ENCODE measurements around the gene SLC16A1. TPM values are rescaled to one million over a fixed set of nuclear protein-coding genes. Genes with fewer than 3 reads are reported as not detected.
"Not testable (repeated sequence)": the region's sequence is repeated elsewhere in the genome, so short reads cannot be mapped to it uniquely, and the experiment has no call there.

Gene SLC16A1
- total and polyA plus RNA-seq, 2 donors = 19.4 to 28.6 TPM

GRCh38 chr1:112992780-112993179, 36.8 kb upstream of the SLC16A1 start:
- DNase-seq (ENCODE audit: low read depth in 6 of 9, low spot score in 9 of 9) = no peak
- no peaks in the 10 kb centered on the region for H3K27me3 ChIP-seq (ENCODE audit: control insufficient read depth in 2 of 2, insufficient read depth in 1 of 2, low read length in 1 of 2)
- 100% methylated on average over 1 of the region's 1 CpG for WGBS
- no peaks in the 10 kb centered on the region for H3K4me1 ChIP-seq (ENCODE audit: control insufficient read depth in 2 of 2, insufficient read depth in 2 of 2, low read length in 2 of 2)
- H3K4me3 ChIP-seq (ENCODE audit: low read length in 2 of 2) = no peak overlapping the region
- H3K27ac ChIP-seq (ENCODE audit: low read depth in 1 of 2, low read length in 1 of 2) = no peak overlapping the region
- no peaks in the 10 kb centered on the region for H3K36me3 ChIP-seq (ENCODE audit: control insufficient read depth in 2 of 2, insufficient read depth in 2 of 2, low read length in 1 of 2)
- no peaks in the 10 kb centered on the region for H3K9me3 ChIP-seq (ENCODE audit: control insufficient read depth in 2 of 2, insufficient read depth in 1 of 2, low read length in 1 of 2)

DNA sequence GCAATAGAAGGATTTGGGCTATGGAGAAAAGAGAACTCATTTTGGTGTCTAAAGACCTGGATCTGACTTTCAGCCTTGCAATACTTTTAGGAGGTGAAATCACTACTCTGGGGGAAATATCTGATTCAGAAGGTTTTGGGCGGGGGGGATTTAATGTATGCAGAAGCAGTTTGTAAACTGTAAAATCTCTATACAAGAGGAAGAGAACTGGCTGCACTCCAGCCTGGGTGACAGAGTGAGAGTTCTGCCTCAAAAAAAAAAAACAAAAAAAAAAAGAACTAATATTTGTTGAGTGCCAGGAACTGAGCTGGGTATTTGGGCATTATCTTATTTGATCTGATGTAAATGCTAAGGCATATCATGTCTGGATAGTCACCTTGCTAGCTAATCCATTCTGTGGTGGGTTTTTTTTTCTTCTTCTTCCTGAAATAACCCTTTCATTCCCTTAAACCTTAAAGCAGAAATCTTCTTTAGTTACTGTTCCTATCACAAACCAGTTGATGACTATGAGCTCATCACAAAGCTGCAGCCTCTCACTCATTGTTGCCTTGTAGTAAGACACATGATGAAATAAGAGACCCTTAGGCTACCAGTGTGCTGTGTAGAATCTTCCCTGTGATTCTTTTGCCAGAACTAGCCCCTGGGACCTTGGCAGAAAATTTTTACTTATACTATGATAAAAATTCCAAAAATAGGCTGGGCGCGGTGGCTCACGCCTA, 35.6 kb upstream of the SLC16A1 start:
- Histone ChIP-seq H3K4me1 (ENCODE audit: control insufficient read depth in 2 of 2, insufficient read depth in 2 of 2, low read length in 2 of 2) (no peaks in the 10 kb centered on the region), H3K27me3 (ENCODE audit: control insufficient read depth in 2 of 2, insufficient read depth in 1 of 2, low read length in 1 of 2) (no peaks in the 10 kb centered on the region), H3K9me3 (ENCODE audit: control insufficient read depth in 2 of 2, insufficient read depth in 1 of 2, low read length in 1 of 2) (no peaks in the 10 kb centered on the region), H3K36me3 (ENCODE audit: control insufficient read depth in 2 of 2, insufficient read depth in 2 of 2, low read length in 1 of 2) (no peaks in the 10 kb centered on the region), H3K4me3 (ENCODE audit: low read length in 2 of 2) (no peak overlapping the region), H3K27ac (ENCODE audit: low read depth in 1 of 2, low read length in 1 of 2) (no peak overlapping the region)
- WGBS = 99% methylated on average over 4 of the region's 4 CpGs
- no peak for DNase-seq (ENCODE audit: low read depth in 6 of 9, low spot score in 9 of 9)

DNA sequence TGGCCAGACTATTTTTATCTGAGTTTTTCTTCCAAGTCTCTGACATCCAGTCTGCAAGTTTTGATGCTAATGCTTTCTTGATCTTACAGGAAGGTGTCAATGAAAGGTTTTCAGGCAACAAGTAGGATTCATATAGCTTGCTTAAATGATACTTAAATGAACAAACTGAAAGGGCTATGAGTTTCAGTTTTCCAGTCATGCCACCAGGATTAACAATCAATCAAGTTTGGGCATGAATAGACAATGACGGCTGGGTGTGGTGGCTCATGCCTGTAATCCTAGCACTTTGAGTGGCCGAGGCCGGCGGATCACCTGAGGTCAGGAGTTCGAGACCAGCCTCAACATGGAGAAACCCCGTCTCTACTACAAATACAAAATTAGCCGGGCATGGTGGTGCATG, 34.3 kb upstream of the SLC16A1 start:
- 92% methylated on average over 7 of the region's 7 CpGs for WGBS
- H3K27me3 ChIP-seq (ENCODE audit: control insufficient read depth in 2 of 2, insufficient read depth in 1 of 2, low read length in 1 of 2) = no peaks in the 10 kb centered on the region
- no peaks in the 10 kb centered on the region for H3K36me3 ChIP-seq (ENCODE audit: control insufficient read depth in 2 of 2, insufficient read depth in 2 of 2, low read length in 1 of 2)
- no peak for DNase-seq (ENCODE audit: low read depth in 6 of 9, low spot score in 9 of 9)
- no peaks in the 10 kb centered on the region for H3K9me3 ChIP-seq (ENCODE audit: control insufficient read depth in 2 of 2, insufficient read depth in 1 of 2, low read length in 1 of 2)
- no peaks in the 10 kb centered on the region for H3K4me1 ChIP-seq (ENCODE audit: control insufficient read depth in 2 of 2, insufficient read depth in 2 of 2, low read length in 2 of 2)
- no peak overlapping the region for H3K27ac ChIP-seq (ENCODE audit: low read depth in 1 of 2, low read length in 1 of 2)
- no peak overlapping the region for H3K4me3 ChIP-seq (ENCODE audit: low read length in 2 of 2)

DNA sequence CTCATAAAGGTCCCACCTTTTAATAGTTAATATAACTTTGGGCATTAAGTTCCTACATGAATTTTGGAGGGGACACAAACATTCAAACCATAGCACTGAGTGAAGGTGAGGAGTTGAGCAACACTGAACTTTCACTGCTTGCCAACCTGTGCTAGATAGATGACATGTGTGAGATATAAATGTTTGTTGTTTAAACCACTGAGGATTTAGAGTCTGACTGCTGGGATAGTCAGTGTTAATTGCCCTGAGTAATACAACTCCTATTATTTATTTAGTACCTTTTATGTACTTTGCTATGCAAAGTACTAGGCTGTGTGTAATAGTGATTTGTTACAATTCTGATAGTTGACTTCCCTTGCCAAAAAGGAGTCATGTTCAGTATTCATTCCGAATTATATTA, 32.4 kb upstream of the SLC16A1 start:
- DNase-seq (ENCODE audit: low read depth in 6 of 9, low spot score in 9 of 9) = no peak
- Histone ChIP-seq H3K4me3 (ENCODE audit: low read length in 2 of 2) (no peak overlapping the region), H3K36me3 (ENCODE audit: control insufficient read depth in 2 of 2, insufficient read depth in 2 of 2, low read length in 1 of 2) (no peaks in the 10 kb centered on the region), H3K4me1 (ENCODE audit: control insufficient read depth in 2 of 2, insufficient read depth in 2 of 2, low read length in 2 of 2) (no peaks in the 10 kb centered on the region), H3K27ac (ENCODE audit: low read depth in 1 of 2, low read length in 1 of 2) (no peak overlapping the region), H3K9me3 (ENCODE audit: control insufficient read depth in 2 of 2, insufficient read depth in 1 of 2, low read length in 1 of 2) (no peaks in the 10 kb centered on the region), H3K27me3 (ENCODE audit: control insufficient read depth in 2 of 2, insufficient read depth in 1 of 2, low read length in 1 of 2) (no peaks in the 10 kb centered on the region)
- WGBS = 97% methylated on average over 1 of the region's 1 CpG

- DNase-seq (ENCODE audit: low read depth in 6 of 9, low spot score in 9 of 9) = no peak
- H3K27ac ChIP-seq (ENCODE audit: low read depth in 1 of 2, low read length in 1 of 2) = no peak overlapping the region
- no peaks in the 10 kb centered on the region for H3K27me3 ChIP-seq (ENCODE audit: control insufficient read depth in 2 of 2, insufficient read depth in 1 of 2, low read length in 1 of 2)
- H3K9me3 ChIP-seq (ENCODE audit: control insufficient read depth in 2 of 2, insufficient read depth in 1 of 2, low read length in 1 of 2) = no peaks in the 10 kb centered on the region
- 97% methylated on average over 2 of the region's 2 CpGs for WGBS
- no peaks in the 10 kb centered on the region for H3K4me1 ChIP-seq (ENCODE audit: control insufficient read depth in 2 of 2, insufficient read depth in 2 of 2, low read length in 2 of 2)
- H3K4me3 ChIP-seq (ENCODE audit: low read length in 2 of 2) = no peak overlapping the region
- H3K36me3 ChIP-seq (ENCODE audit: control insufficient read depth in 2 of 2, insufficient read depth in 2 of 2, low read length in 1 of 2) = no peaks in the 10 kb centered on the region
These were observed 29.1 kb upstream of the SLC16A1 start for GRCh38 chr1:112985123-112985522.

- H3K4me3 ChIP-seq (ENCODE audit: low read length in 2 of 2) = no peak overlapping the region
- H3K27me3 ChIP-seq (ENCODE audit: control insufficient read depth in 2 of 2, insufficient read depth in 1 of 2, low read length in 1 of 2) = no peaks in the 10 kb centered on the region
- H3K36me3 ChIP-seq (ENCODE audit: control insufficient read depth in 2 of 2, insufficient read depth in 2 of 2, low read length in 1 of 2) = no peaks in the 10 kb centered on the region
- 79% methylated on average over 6 of the region's 6 CpGs for WGBS
- H3K27ac ChIP-seq (ENCODE audit: low read depth in 1 of 2, low read length in 1 of 2) = no peak overlapping the region
- H3K9me3 ChIP-seq (ENCODE audit: control insufficient read depth in 2 of 2, insufficient read depth in 1 of 2, low read length in 1 of 2) = no peaks in the 10 kb centered on the region
- H3K4me1 ChIP-seq (ENCODE audit: control insufficient read depth in 2 of 2, insufficient read depth in 2 of 2, low read length in 2 of 2) = no peaks in the 10 kb centered on the region
- DNase-seq (ENCODE audit: low read depth in 6 of 9, low spot score in 9 of 9) = no peak
These were observed 27.6 kb upstream of the SLC16A1 start for GRCh38 chr1:112983537-112984131.

- 97% methylated on average over 5 of the region's 5 CpGs for WGBS
- Histone ChIP-seq H3K36me3 (ENCODE audit: control insufficient read depth in 2 of 2, insufficient read depth in 2 of 2, low read length in 1 of 2) (no peaks in the 10 kb centered on the region), H3K27ac (ENCODE audit: low read depth in 1 of 2, low read length in 1 of 2) (no peak overlapping the region), H3K27me3 (ENCODE audit: control insufficient read depth in 2 of 2, insufficient read depth in 1 of 2, low read length in 1 of 2) (no peaks in the 10 kb centered on the region), H3K4me1 (ENCODE audit: control insufficient read depth in 2 of 2, insufficient read depth in 2 of 2, low read length in 2 of 2) (no peaks in the 10 kb centered on the region), H3K4me3 (ENCODE audit: low read length in 2 of 2) (no peak overlapping the region), H3K9me3 (ENCODE audit: control insufficient read depth in 2 of 2, insufficient read depth in 1 of 2, low read length in 1 of 2) (no peaks in the 10 kb centered on the region)
- no peak for DNase-seq (ENCODE audit: low read depth in 6 of 9, low spot score in 9 of 9)
These were observed 27.0 kb upstream of the SLC16A1 start for GRCh38 chr1:112982853-112983536.

DNA sequence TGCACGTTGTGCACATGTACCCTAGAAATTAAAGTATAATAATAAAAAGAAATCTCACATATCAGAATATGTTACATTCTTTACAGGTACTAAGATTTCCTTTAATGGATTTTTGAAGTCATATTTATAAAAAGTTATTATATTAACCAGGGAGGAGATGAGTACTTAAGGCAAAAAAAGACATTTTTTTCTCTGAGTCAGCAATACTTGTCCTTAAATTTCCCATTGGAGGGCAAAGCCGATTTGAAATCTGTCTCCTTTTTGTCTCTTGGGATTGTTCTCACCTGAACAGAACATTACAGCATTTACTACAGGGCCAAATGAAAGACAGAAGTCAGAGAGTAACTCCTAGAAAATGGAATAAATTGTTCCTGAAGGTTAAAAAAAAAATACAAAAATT, 26.3 kb upstream of the SLC16A1 start:
- no peak for DNase-seq (ENCODE audit: low read depth in 6 of 9, low spot score in 9 of 9)
- H3K9me3 ChIP-seq (ENCODE audit: control insufficient read depth in 2 of 2, insufficient read depth in 1 of 2, low read length in 1 of 2) = no peaks in the 10 kb centered on the region
- no peaks in the 10 kb centered on the region for H3K27me3 ChIP-seq (ENCODE audit: control insufficient read depth in 2 of 2, insufficient read depth in 1 of 2, low read length in 1 of 2)
- H3K4me3 ChIP-seq (ENCODE audit: low read length in 2 of 2) = no peak overlapping the region
- no peaks in the 10 kb centered on the region for H3K4me1 ChIP-seq (ENCODE audit: control insufficient read depth in 2 of 2, insufficient read depth in 2 of 2, low read length in 2 of 2)
- no peaks in the 10 kb centered on the region for H3K36me3 ChIP-seq (ENCODE audit: control insufficient read depth in 2 of 2, insufficient read depth in 2 of 2, low read length in 1 of 2)
- no peak overlapping the region for H3K27ac ChIP-seq (ENCODE audit: low read depth in 1 of 2, low read length in 1 of 2)
- WGBS = 96% methylated on average over 2 of the region's 2 CpGs

DNA sequence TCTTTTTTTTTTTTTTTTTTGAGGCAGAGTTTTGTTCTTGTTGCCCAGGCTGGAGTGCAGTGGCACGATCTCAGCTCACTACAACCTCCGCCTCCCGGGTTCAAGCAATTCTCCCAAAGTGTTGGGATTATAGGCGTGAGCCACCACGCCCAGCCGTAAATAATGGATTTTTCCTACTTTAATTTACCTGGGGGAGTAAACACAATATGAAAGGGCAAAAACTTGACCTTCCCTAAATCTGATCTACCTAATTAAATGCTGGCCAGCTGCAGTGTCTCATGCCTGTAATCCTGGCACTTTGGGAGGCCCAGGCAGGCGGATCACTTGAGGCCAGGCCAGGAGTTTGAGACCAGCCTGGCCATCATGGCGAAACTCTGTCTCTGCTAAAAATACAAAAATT, 25.8 kb upstream of the SLC16A1 start:
- not testable (repeated sequence) for H3K4me3 ChIP-seq (ENCODE audit: low read length in 2 of 2); H3K4me1 ChIP-seq (ENCODE audit: control insufficient read depth in 2 of 2, insufficient read depth in 2 of 2, low read length in 2 of 2); H3K9me3 ChIP-seq (ENCODE audit: control insufficient read depth in 2 of 2, insufficient read depth in 1 of 2, low read length in 1 of 2); H3K36me3 ChIP-seq (ENCODE audit: control insufficient read depth in 2 of 2, insufficient read depth in 2 of 2, low read length in 1 of 2); DNase-seq (ENCODE audit: low read depth in 6 of 9, low spot score in 9 of 9); H3K27ac ChIP-seq (ENCODE audit: low read depth in 1 of 2, low read length in 1 of 2); H3K27me3 ChIP-seq (ENCODE audit: control insufficient read depth in 2 of 2, insufficient read depth in 1 of 2, low read length in 1 of 2)
- WGBS = 98% methylated on average over 8 of the region's 8 CpGs

Measured in thymus (tissue), 11 donors.